Mononuclear cell (primary cell): Measurements from ENCODE around the gene CTNNA1. TPM values are rescaled to one million over a fixed set of nuclear protein-coding genes. Genes with fewer than 3 reads are reported as not detected.
"Not testable (repeated sequence)": the region's sequence is repeated elsewhere in the genome, so short reads cannot be mapped to it uniquely, and the experiment has no call there.

ENCODE experiments used
- H3K27me3 ChIP-seq: 2 replicates; pipeline ENCODE4 v1.6.0; 2011; ENCODE audit warnings: low read length, control low read depth; ENCODE audit not compliant: insufficient read depth
- H3K4me1 ChIP-seq: 2 replicates; pipeline ENCODE4 v1.5.1; 2011; ENCODE audit warnings: mild to moderate bottlenecking, low read length, control low read depth; ENCODE audit not compliant: insufficient read depth
- H3K4me3 ChIP-seq: 2 replicates; pipeline ENCODE4 v1.5.1; 2011; ENCODE audit warnings: mild to moderate bottlenecking, low read length, moderate library complexity
- H3K9me3 ChIP-seq: 2 replicates; pipeline ENCODE4 v1.5.1; 2011; ENCODE audit warnings: low read depth, mild to moderate bottlenecking, control low read depth, low read length
- total RNA-seq: library from RNA; depleted of rRNA; stranded (reverse); fragments of >200 nt; gene quantifications from one replicate; pipeline ENCODE4 v1.2.3, GENCODE V29; 2012

Gene CTNNA1
- total RNA-seq, 1 donor, result 67.2 TPM

DNA sequence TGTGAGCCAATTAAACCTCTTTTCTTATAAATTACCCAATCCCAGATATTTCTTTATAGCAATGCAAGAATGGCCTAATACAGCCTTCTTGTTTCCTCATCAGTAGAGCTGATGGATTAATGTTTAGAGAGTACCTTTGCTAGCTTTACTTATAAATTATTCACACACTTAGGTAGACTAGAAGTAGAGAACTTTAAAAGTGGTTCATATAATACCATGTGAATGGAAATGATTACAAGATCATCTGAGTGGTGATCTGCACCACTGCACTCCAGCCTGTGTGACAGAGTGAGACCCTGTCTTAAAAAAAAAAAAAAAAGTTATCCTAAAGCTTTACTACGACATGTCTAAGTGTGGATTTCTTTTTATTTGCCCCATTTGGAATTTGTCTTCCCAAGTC is 145.1 kb downstream of the CTNNA1 start:
- H3K9me3 ChIP-seq, result no peaks in the 10 kb centered on the region
- no peaks in the 10 kb centered on the region for H3K4me1 ChIP-seq
- no peak overlapping the region for H3K4me3 ChIP-seq
- no peaks in the 10 kb centered on the region for H3K27me3 ChIP-seq

DNA sequence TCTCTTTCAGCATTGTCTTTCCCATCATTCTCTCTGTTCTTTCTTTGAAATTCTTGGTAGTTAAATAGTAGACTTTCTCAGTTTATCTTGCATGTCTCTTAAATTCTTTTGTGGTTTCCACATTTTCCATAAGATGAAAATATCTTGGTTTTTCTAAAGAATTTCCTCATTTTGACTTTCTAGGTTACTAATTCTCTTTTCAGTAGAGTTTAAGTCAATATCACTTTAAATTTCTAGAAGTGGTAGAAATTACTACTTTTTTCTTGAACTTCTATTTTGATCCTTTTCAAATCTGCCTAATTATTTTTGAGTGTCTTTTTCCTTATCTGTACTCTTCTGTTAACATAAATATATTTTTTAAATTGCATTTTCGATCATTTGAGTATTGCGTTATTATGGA is 145.5 kb downstream of the CTNNA1 start:
- Histone ChIP-seq H3K27me3 (no peaks in the 10 kb centered on the region), H3K4me3 (no peak overlapping the region), H3K9me3 (no peaks in the 10 kb centered on the region), H3K4me1 (no peaks in the 10 kb centered on the region)

DNA sequence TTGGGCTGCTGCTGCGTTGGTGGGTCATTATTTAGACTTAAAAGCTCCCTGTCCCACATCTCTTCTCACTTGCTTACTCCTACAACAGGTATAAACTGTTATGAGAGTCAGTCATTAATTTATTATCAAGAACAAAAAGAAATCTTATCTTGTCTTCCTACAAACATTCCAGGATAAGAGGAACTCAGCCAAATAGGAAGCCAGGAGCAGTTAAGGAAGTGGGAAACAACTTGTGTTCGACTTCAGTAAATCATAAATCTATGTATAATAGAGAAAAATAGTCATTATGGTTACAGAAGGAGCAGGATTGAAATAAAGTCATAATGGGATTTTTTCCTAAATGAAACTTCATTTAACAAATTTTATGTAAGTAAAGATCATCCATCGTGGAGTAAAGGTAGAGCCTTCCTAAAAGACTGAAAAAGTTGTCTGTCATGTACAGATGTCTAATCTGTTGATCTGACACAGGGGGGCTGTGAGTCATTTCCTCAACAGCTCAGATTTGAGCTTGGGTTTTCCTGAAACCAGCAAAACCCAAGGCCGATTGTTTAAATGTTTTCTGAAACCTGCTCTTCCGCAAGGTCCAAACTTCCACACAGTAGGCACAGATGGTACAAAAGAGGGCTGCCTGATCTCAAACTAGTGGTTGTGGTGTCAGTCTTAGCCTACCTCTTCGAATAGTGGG is 147.2 kb downstream of the CTNNA1 start:
- Histone ChIP-seq H3K27me3 (no peaks in the 10 kb centered on the region), H3K4me3 (no peak overlapping the region), H3K9me3 (no peaks in the 10 kb centered on the region), H3K4me1 (no peaks in the 10 kb centered on the region)

DNA sequence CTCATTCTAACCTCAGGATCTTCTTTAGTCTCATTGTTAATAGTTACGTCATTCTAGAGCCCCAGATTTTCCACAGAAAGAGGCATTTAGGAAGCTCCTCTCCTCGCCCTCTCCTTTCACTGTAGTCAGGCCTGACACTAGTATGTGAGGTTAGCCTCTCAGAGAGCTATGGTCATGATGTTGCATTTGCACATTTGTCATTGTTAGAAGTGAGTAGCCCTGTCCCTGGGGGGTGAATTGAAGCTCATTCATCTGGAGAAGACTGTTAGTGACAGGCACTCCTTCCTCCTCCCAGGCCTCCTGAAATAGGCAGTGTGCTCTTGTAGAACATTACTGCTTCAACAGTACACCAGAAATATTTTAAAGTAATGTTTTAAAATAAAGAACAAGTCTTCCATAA is 148.5 kb downstream of the CTNNA1 start:
- H3K9me3 ChIP-seq, result no peaks in the 10 kb centered on the region
- no peaks in the 10 kb centered on the region for H3K27me3 ChIP-seq
- H3K4me3 ChIP-seq, result no peak overlapping the region
- H3K4me1 ChIP-seq, result no peaks in the 10 kb centered on the region

DNA sequence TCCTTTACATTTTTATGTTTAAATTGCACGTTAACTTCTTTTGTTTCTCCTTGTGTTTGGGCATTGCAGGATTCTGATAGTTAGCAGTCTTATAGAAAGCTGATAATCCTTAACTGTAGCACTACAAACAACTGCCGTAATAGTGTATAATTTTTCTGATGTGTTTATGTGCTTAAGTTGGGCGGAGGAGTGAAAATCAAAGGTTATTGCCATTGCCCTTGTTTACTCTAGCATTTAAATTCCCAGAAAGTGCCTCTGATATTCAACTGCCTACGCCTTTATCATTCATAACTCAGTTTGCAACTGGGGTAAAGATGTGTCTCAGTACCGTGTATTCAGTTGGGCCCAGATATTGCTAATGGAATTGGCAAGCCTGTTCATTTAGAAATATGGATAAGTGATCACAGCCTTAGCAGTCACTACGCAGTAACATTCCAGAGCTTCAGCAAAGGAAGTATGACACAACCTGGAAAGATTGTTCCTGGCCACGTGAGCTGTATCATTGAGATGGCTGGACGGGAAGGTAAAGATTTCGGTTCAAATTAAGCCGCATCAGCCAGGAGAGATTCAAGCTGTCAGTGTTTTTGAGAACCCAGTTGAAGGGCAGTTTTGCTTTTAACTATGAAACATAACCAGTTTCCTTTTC is 150.0 kb downstream of the CTNNA1 start:
- Histone ChIP-seq H3K4me1 (no peaks in the 10 kb centered on the region), H3K27me3 (no peaks in the 10 kb centered on the region), H3K9me3 (no peaks in the 10 kb centered on the region), H3K4me3 (no peak overlapping the region)

DNA sequence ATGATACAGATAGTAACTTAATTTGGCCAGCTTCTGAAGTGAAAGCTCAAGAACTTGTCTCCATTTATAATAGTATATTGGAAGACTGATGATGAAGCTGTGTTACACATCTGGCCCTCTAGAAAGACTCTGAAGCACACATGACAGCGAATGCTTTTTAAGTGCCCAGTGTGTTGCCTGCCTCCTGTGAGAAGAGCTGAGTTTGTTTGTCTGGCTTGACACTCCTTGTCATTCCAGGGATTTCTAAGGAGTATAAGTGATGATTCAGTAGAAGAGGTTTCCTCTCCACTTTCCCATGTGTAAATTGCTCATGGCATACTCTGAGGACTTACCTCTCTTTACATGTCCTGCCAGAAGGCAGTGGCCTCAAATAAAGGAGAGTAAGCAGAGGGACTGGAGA is 152.3 kb downstream of the CTNNA1 start:
- Histone ChIP-seq H3K27me3 (no peaks in the 10 kb centered on the region), H3K9me3 (no peaks in the 10 kb centered on the region), H3K4me3 (no peak overlapping the region), H3K4me1 (no peaks in the 10 kb centered on the region)

DNA sequence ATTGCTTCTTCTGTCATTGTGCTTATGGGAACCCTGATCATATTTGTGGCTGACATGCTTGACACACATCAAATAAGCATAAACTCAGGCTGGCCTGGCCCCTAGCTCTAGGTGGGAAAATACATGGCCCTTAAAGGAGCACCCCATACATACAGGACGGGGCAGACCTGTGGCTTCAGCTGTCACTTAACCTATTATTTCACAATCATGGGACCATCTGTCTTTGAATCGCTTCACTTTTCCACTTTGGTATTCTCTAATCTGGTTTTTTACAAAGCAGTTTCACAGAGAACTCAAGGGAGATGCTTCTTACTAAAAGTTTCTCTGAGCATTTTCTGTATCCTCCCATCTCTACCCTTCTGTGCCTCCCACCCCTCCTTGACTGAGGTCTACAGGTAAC is 156.5 kb downstream of the CTNNA1 start:
- H3K4me1 ChIP-seq, result no peaks in the 10 kb centered on the region
- H3K4me3 ChIP-seq, result no peak overlapping the region
- no peaks in the 10 kb centered on the region for H3K27me3 ChIP-seq
- H3K9me3 ChIP-seq, result no peaks in the 10 kb centered on the region

DNA sequence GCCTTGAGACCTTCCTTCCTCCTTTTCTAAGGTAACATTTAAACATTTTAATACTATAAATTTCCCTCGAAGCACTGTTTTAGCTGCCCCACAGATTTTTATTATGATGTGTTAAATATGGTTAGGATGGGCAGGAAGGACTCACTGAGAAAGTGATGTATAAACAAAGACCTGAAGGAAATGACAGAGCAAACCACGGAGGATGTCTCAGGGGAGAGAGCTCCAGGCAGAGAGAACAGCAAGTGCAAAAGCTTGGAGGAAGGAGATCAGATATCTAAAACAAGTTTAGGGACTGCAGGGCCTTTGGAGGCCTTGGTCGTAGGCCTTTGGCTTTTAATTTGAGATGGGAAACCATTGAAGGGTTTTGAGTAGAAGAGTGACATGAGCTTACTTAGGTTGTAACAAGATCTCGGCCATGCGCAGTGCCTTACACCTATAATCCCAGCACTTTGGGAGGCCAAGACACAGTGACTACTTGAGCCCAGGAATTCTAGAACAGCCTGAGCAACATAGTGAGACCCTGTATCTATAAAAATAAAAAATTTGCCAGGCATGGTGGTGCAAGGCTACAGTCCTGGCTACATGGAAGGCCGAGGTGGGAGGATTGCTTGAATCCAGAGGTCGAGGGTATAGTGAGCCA is 157.4 kb downstream of the CTNNA1 start:
- no peaks in the 10 kb centered on the region for H3K9me3 ChIP-seq
- H3K27me3 ChIP-seq, result no peaks in the 10 kb centered on the region
- no peak overlapping the region for H3K4me3 ChIP-seq
- no peaks in the 10 kb centered on the region for H3K4me1 ChIP-seq

DNA sequence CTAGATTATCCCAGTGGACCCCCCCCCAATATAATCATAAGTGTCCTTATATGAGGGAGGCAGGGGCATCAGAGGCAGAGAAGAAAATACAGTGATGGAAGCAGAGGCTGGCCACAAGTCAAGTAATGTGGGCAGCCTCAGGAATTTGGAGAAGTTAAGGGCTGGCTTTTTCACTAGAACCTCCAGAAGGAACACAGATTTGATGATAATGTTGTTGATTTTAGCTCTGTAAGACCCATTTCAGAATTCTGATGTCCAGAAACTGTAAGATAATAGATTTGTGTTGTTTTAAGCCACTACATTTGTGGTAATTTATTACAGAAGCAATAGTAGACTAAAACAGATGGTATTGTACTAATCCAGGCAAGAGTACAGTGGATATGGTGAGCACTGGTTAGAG is 158.2 kb downstream of the CTNNA1 start:
- Histone ChIP-seq H3K4me3 (no peak overlapping the region), H3K27me3 (no peaks in the 10 kb centered on the region), H3K4me1 (no peaks in the 10 kb centered on the region), H3K9me3 (no peaks in the 10 kb centered on the region)

DNA sequence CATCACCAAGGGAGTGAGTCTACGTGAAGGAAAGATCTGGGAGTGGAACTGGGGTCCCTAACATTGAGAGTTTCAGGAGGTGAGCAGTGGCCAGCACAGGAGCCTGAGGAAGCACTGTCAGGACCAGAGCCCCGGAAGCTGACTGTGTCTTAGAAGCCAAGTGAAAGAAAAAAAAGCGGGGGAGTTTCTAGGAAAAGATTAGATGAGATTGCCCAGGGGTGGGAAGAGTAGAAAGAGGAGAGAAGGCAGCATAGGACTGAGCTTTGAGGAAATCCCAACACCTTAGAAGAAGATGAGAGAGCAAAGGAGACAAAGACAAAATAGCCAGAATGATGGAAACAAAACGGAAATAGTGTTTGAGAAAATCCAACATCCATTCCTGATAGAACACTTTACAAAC is 158.9 kb downstream of the CTNNA1 start:
- Histone ChIP-seq H3K4me3 (no peak overlapping the region), H3K4me1 (no peaks in the 10 kb centered on the region), H3K27me3 (no peaks in the 10 kb centered on the region)

DNA sequence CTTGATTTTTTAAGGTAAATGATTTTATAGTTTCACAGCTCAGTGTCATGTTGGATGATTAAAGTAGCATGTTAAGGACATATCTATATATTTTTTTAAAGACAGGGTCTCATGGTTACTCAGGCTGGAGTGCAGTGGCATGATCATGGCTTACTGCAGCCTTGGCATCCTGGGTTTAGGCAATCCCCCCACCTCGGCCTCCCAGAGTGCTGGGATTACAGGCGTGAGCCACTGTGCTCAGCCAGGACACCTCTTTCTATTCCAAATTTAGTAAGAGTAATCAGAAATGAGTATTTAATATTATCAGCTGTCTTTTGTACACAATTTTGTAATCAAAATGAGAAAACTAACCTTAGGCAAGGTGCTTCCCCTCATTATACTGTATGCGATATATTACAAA is 160.5 kb downstream of the CTNNA1 start:
- Histone ChIP-seq H3K27me3 (no peaks in the 10 kb centered on the region), H3K4me3 (no peak overlapping the region), H3K9me3 (no peaks in the 10 kb centered on the region), H3K4me1 (no peaks in the 10 kb centered on the region)

More for the DNA sequence above, 158.9 kb downstream of the CTNNA1 start:
- no peaks in the 10 kb centered on the region for H3K9me3 ChIP-seq

DNA sequence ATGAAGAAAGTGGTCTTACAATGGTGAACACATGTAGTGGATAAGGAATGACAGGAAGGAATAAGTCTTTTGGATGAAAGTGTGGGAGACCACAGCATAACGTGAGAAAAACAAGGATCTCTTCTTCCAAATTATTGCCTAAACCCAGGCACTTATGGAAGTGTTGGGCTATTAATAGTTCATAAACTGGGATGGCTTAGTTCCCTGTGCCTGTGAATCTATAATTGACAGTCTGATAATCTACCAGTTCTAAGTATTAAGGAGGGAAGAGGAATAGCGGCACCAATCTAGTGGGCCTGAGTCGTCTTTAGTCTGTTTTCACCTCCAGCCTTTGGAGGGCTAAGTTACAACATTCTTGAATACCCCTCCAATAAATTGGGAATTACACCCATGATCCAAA is 161.1 kb downstream of the CTNNA1 start:
- Histone ChIP-seq H3K27me3 (no peaks in the 10 kb centered on the region), H3K9me3 (no peaks in the 10 kb centered on the region), H3K4me3 (no peak overlapping the region), H3K4me1 (no peaks in the 10 kb centered on the region)

DNA sequence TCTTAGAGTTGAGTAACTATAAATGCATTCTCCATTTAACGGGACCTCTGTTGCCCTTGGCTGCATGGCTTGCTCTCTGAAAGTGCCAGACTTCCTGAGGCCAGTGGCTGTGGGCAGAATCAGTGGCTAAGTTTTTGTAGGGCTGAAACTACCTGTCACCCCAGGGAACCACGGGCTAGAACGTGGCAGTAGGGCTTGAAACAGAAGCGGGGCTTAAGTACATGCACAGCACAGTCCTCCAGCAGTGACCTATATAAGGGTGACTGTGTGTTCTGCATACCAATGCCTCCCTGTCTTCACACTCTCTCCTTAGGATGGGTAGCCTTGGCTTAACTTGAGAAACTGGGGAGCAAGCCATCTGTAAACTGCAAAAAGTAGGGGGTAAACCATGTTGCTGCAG is 165.5 kb downstream of the CTNNA1 start:
- no peaks in the 10 kb centered on the region for H3K9me3 ChIP-seq
- H3K27me3 ChIP-seq, result no peaks in the 10 kb centered on the region
- no peaks in the 10 kb centered on the region for H3K4me1 ChIP-seq
- no peak overlapping the region for H3K4me3 ChIP-seq

DNA sequence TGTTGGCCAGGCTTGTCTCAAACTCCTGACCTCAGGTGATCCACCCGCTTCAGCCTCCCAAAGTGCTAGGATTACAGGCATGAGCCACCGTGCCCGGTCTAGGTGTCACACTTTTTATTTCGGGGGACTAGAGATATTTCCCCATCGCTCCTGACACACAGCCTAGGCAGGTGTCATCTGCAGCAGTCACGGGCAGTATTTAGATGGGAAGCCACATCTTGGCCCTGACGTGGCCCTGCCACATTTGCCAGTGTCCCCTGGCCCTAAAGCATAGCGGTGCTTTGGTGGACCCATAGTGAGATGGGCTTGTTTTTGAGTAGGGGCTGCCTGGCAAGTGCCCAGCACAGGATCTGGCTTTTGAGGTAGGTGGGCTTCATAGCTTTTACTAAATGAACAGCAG is 167.0 kb downstream of the CTNNA1 start:
- Histone ChIP-seq H3K9me3 (no peaks in the 10 kb centered on the region), H3K27me3 (no peaks in the 10 kb centered on the region), H3K4me1 (no peaks in the 10 kb centered on the region), H3K4me3 (no peak overlapping the region)

DNA sequence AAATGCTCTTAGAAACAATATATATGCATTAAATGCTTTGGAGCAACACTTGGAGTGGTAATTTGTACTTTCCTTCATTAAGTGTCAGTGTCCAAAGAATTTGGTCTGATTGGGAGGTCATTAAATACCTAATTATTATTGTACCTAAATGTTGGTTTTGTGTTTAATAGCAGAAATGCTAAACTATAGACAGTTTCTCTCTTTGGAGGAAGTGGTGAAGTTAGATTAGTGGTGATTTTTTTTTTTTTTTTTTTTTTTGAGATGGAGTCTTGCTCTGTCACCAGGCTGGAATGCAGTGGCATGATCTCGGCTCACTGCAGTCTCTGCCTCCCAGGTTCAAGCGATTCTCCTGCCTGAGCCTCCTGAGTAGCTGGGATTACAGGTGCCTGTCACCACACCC is 168.1 kb downstream of the CTNNA1 start:
- not testable (repeated sequence) for H3K4me1 ChIP-seq, H3K4me3 ChIP-seq, H3K27me3 ChIP-seq, H3K9me3 ChIP-seq

DNA sequence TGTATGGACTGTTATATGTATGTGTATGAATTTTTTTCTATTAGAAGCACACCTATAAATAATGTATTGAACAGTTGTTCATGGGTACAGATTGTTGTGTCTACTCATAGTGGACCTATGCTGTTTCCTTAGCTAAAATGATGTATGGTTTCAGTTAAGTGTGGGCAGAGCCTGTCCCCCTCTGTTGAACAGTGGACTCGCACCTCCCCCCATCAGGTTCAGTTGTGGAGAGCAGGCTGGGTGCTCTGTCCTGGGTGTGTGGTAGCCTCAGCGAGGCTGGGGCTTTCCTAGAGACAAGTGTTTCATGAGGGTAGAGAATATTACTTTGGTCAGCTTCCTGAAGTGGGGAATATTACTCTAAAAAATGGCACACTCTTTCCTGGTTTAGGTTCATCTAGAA is 169.3 kb downstream of the CTNNA1 start:
- no peaks in the 10 kb centered on the region for H3K4me1 ChIP-seq
- H3K4me3 ChIP-seq, result no peak overlapping the region
- no peaks in the 10 kb centered on the region for H3K9me3 ChIP-seq

More for the DNA sequence above, 169.3 kb downstream of the CTNNA1 start:
- no peaks in the 10 kb centered on the region for H3K27me3 ChIP-seq
